Bronchial epithelial cell (primary cell): Measurements from ENCODE around the gene GBP7. TPM values are rescaled to one million over a fixed set of nuclear protein-coding genes. Genes with fewer than 3 reads are reported as not detected.

Experiments used
- DNase-seq: peaks from one replicate; pipeline ENCODE4 v3.0.0-alpha.2; 2010; ENCODE audit warnings: low read depth
- FAIRE-seq: peaks from 2 replicates; lab custom pipeline; 2011; peaks lifted over from hg19 to GRCh38; lab: Jason Lieb, UNC
- H3K27me3 ChIP-seq: 2 replicates; pipeline ENCODE4 v1.5.1; 2011; ENCODE audit warnings: low read length; ENCODE audit not compliant: control insufficient read depth, insufficient read depth
- H3K36me3 ChIP-seq: 2 replicates; pipeline ENCODE4 v1.5.1; 2011; ENCODE audit warnings: low read length; ENCODE audit not compliant: control insufficient read depth, insufficient read depth
- H3K4me3 ChIP-seq: 2 replicates; pipeline ENCODE4 v1.5.1; 2011; ENCODE audit warnings: mild to moderate bottlenecking, low read depth, low read length, control low read depth
- CTCF ChIP-seq: IDR thresholded peaks from 2 replicates; pipeline ENCODE4 v1.5.1; 2011; ENCODE audit warnings: mild to moderate bottlenecking, moderate library complexity, low read length, control low read depth, inconsistent platforms; ENCODE audit not compliant: insufficient read depth, severe bottlenecking
- total RNA-seq: library from RNA; depleted of rRNA; stranded (reverse); fragments of >200 nt; gene quantifications from 2 replicates; pipeline ENCODE4 v1.2.1, GENCODE V29; 2014

Gene GBP7
- total RNA-seq, 1 donor from 2014 or later, result not detected

- FAIRE-seq (no peak), DNase-seq (no peak)
- Histone ChIP-seq H3K36me3 (no peaks in the 10 kb centered on the region), H3K27me3 (no peaks in the 10 kb centered on the region), H3K4me3 (no peak overlapping the region)
- no peak for TF ChIP-seq CTCF
Observed at GRCh38 chr1:89147678-89148658, 27.8 kb downstream of the GBP7 start.

- Histone ChIP-seq H3K27me3 (no peaks in the 10 kb centered on the region), H3K36me3 (no peaks in the 10 kb centered on the region), H3K4me3 (no peak overlapping the region)
- FAIRE-seq, result no peak
- no peak for TF ChIP-seq CTCF
- no peak for DNase-seq
Observed at GRCh38 chr1:89146721-89147120, 29.1 kb downstream of the GBP7 start.

- no peak for TF ChIP-seq CTCF
- Histone ChIP-seq H3K4me3 (no peak overlapping the region), H3K27me3 (no peaks in the 10 kb centered on the region), H3K36me3 (no peaks in the 10 kb centered on the region)
- no peak for DNase-seq
- no peak for FAIRE-seq
Observed at GRCh38 chr1:89143484-89143883, 32.3 kb downstream of the GBP7 start.

GRCh38 chr1:89142160-89142559 lies 33.6 kb downstream of the GBP7 start:
- Histone ChIP-seq H3K4me3 (no peak overlapping the region), H3K27me3 (no peaks in the 10 kb centered on the region), H3K36me3 (no peaks in the 10 kb centered on the region)
- FAIRE-seq (no peak), DNase-seq (no peak)
- TF ChIP-seq CTCF, result no peak

GRCh38 chr1:89133747-89134146 lies 42.1 kb downstream of the GBP7 start:
- no peak for TF ChIP-seq CTCF
- Histone ChIP-seq H3K4me3 (no peak overlapping the region), H3K36me3 (no peaks in the 10 kb centered on the region), H3K27me3 (no peaks in the 10 kb centered on the region)
- DNase-seq (no peak), FAIRE-seq (no peak)
